GM23338 (cell line): ENCODE results near the gene CNTNAP2. TPM values are rescaled to one million over a fixed set of nuclear protein-coding genes. Genes with fewer than 3 reads are reported as not detected.
"Not testable (repeated sequence)": the region's sequence is repeated elsewhere in the genome, so short reads cannot be mapped to it uniquely, and the experiment has no call there.

Experiments used
- ATAC-seq: fragments of 200-7000 bp; cut with Tn5 transposase; 3 replicates; pipeline ENCODE4 v1.9.1; 2020
- DNase-seq: peaks from one replicate; pipeline ENCODE4 v3.0.0-alpha.2; 2015; ENCODE audit warnings: low spot score
- H2AFZ ChIP-seq: fragments of 200-600 bp; sonication (generic); 2 replicates; pipeline ENCODE4 v1.8.0; 2016; ENCODE audit warnings: antibody characterized with exemption, mild to moderate bottlenecking, moderate library complexity
- H3F3A ChIP-seq: fragments of 200-600 bp; sonication (generic); replicated peaks from 2 replicates; pipeline ENCODE4 v1.8.0; 2017; ENCODE audit warnings: antibody characterized with exemption, mixed run types, low read depth
- H3K27ac ChIP-seq: fragments of 200-600 bp; sonication (generic); 2 replicates; pipeline ENCODE4 v1.6.1; 2016; ENCODE audit warnings: low read depth
- H3K27me3 ChIP-seq: fragments of 200-600 bp; sonication (generic); 2 replicates; pipeline ENCODE4 v1.8.0; 2016; ENCODE audit warnings: mild to moderate bottlenecking, mixed run types, moderate library complexity; ENCODE audit not compliant: insufficient read depth
- H3K36me3 ChIP-seq: fragments of 200-600 bp; sonication (generic); 2 replicates; pipeline ENCODE4 v1.8.0; 2016; ENCODE audit warnings: mild to moderate bottlenecking; ENCODE audit not compliant: insufficient read depth
- H3K4me1 ChIP-seq: fragments of 200-600 bp; sonication (generic); 2 replicates; pipeline ENCODE4 v1.8.0; 2016; ENCODE audit warnings: mild to moderate bottlenecking, moderate library complexity; ENCODE audit not compliant: insufficient read depth
- H3K4me2 ChIP-seq: fragments of 200-600 bp; sonication (generic); 2 replicates; pipeline ENCODE4 v1.7.1; 2017; ENCODE audit warnings: mixed run types
- H3K4me3 ChIP-seq: fragments of 200-600 bp; sonication (generic); 2 replicates; pipeline ENCODE4 v1.6.1; 2016; ENCODE audit warnings: mixed run types
- H3K79me2 ChIP-seq: fragments of 200-600 bp; sonication (generic); replicated peaks from 2 replicates; pipeline ENCODE4 v1.8.0; 2017; ENCODE audit warnings: mild to moderate bottlenecking; ENCODE audit not compliant: insufficient read depth
- H3K9me2 ChIP-seq: fragments of 200-600 bp; sonication (generic); 2 replicates; pipeline ENCODE4 v1.8.0; 2017; ENCODE audit not compliant: insufficient read depth
- H4K20me1 ChIP-seq: fragments of 200-600 bp; sonication (generic); replicated peaks from 2 replicates; pipeline ENCODE4 v1.8.0; 2017; ENCODE audit warnings: mild to moderate bottlenecking; ENCODE audit not compliant: insufficient read depth
- H3K27ac Mint-ChIP-seq: 2 replicates; pipeline ENCODE4 v1.8.0; 2020; ENCODE audit warnings: inconsistent platforms, mild to moderate bottlenecking, moderate library complexity, mixed read lengths
- H3K27me3 Mint-ChIP-seq: 3 replicates; pipeline ENCODE4 v1.8.0; 2022; ENCODE audit warnings: low read depth, mild to moderate bottlenecking, moderate library complexity, mixed read lengths, inconsistent platforms; ENCODE audit not compliant: insufficient read depth, poor library complexity
- H3K36me3 Mint-ChIP-seq: 3 replicates; pipeline ENCODE4 v1.8.0; 2021; ENCODE audit warnings: low read depth, mild to moderate bottlenecking, inconsistent platforms, moderate library complexity, mixed read lengths
- H3K4me1 Mint-ChIP-seq: 3 replicates; pipeline ENCODE4 v1.8.0; 2020; ENCODE audit warnings: mild to moderate bottlenecking, inconsistent platforms, mixed read lengths
- H3K4me3 Mint-ChIP-seq: 3 replicates; pipeline ENCODE4 v1.8.0; 2021; ENCODE audit warnings: moderate library complexity, mild to moderate bottlenecking, inconsistent platforms, mixed read lengths
- H3K9me3 Mint-ChIP-seq: 3 replicates; pipeline ENCODE4 v1.8.0; 2020; ENCODE audit warnings: moderate library complexity, mild to moderate bottlenecking, inconsistent platforms, mixed read lengths
- CREB1 ChIP-seq: fragments of 250-450 bp; sonication (Bioruptor Pico); IDR thresholded peaks from 2 replicates; pipeline ENCODE4 v1.5.0; 2020; ENCODE audit warnings: low read depth, mild to moderate bottlenecking, moderate library complexity
- CTCF ChIP-seq, 2 experiments: fragments of 200-600 bp in 1 of 2; sonication (generic) in 1 of 2; conservative IDR thresholded peaks; 2 replicates each; pipeline versions ENCODE4 v1.5.1 to v1.6.1; 2016 to 2017; ENCODE audit warnings: antibody characterized with exemption in 2 of 2, low read depth in 2 of 2, mild to moderate bottlenecking in 2 of 2, moderate library complexity in 1 of 2
- ETS1 ChIP-seq: IDR thresholded peaks from 2 replicates; pipeline ENCODE4 v1.6.1; 2016; ENCODE audit warnings: antibody characterized with exemption
- EZH2 ChIP-seq: fragments of 200-600 bp; sonication (generic); IDR thresholded peaks from one replicate; pipeline ENCODE4 v1.8.0; 2017; ENCODE audit warnings: antibody characterized with exemption, mild to moderate bottlenecking, low read depth; ENCODE audit not compliant: unreplicated experiment
- EZH2phosphoT487 ChIP-seq: fragments of 200-600 bp; sonication (generic); IDR thresholded peaks from one replicate; pipeline ENCODE4 v1.8.1; 2018; ENCODE audit warnings: antibody characterized with exemption; ENCODE audit not compliant: unreplicated experiment
- JUNB ChIP-seq: IDR thresholded peaks from one replicate; pipeline ENCODE4 v1.6.1; 2016; ENCODE audit warnings: antibody characterized with exemption; ENCODE audit not compliant: unreplicated experiment
- POLR2AphosphoS5 ChIP-seq: IDR thresholded peaks from 2 replicates; pipeline ENCODE4 v1.6.1; 2016; ENCODE audit warnings: antibody characterized with exemption, low read depth
- REST ChIP-seq: IDR thresholded peaks from one replicate; pipeline ENCODE4 v1.6.1; 2018; ENCODE audit warnings: antibody characterized with exemption; ENCODE audit not compliant: unreplicated experiment
- STAT1 ChIP-seq: IDR thresholded peaks from one replicate; pipeline ENCODE4 v1.6.1; 2016; ENCODE audit warnings: antibody characterized with exemption; ENCODE audit not compliant: unreplicated experiment
- ZNF114 ChIP-seq: fragments of 250-450 bp; sonication (Bioruptor Pico); IDR thresholded peaks from 2 replicates; pipeline ENCODE4 v1.5.0; 2020; ENCODE audit warnings: mild to moderate bottlenecking, moderate library complexity
- ZNF331 ChIP-seq: fragments of 250-450 bp; sonication (Bioruptor Pico); IDR thresholded peaks from 2 replicates; pipeline ENCODE4 v1.5.0; 2020; ENCODE audit warnings: low read depth, mild to moderate bottlenecking, moderate library complexity
- polyA plus RNA-seq: library from polyadenylated mRNA; unstranded; fragments of >200 nt; fragmentation: Nextera tagmentation; extraction: Ambion mirVana; gene quantifications from 2 replicates; pipeline ENCODE4 v1.2.1, GENCODE V29; 2016
- total RNA-seq: library from RNA; depleted of rRNA; stranded (reverse); fragments of >200 nt; shearing (Covaris generic); gene quantifications from 2 replicates; pipeline ENCODE4 v1.2.3, GENCODE V29; 2014

The CNTNAP2 gene
- total and polyA plus RNA-seq, 2 experiments from 2014 or later: 38.2 to 61.3 TPM

GRCh38 chr7:146905746-146906145, 789.1 kb downstream of the CNTNAP2 start:
- not testable (repeated sequence) for H3K36me3 Mint-ChIP-seq, DNase-seq, H3K27me3 ChIP-seq, H3K4me1 ChIP-seq, H3K27me3 Mint-ChIP-seq, ATAC-seq, H3F3A ChIP-seq, H3K4me3 ChIP-seq, H4K20me1 ChIP-seq, H3K4me3 Mint-ChIP-seq, H3K27ac ChIP-seq, H3K9me2 ChIP-seq, H3K36me3 ChIP-seq, H3K4me1 Mint-ChIP-seq, H3K4me2 ChIP-seq, H3K27ac Mint-ChIP-seq, H3K79me2 ChIP-seq
- H2AFZ ChIP-seq: 0 out of 2 replicates have a peak overlapping the region, but pooled peaks have one; percentile 47
- H3K9me3 Mint-ChIP-seq: peaks cover 20% of the 10 kb centered on the region

GRCh38 chr7:146922782-146923181, 806.2 kb downstream of the CNTNAP2 start:
- Mint-ChIP-seq H3K27ac (no peak overlapping the region), H3K9me3 (peaks cover 26% of the 10 kb centered on the region), H3K27me3 (no peaks in the 10 kb centered on the region), H3K36me3 (0 out of 3 replicates have a peak, but pooled peaks cover 2% of the 10 kb centered on the region), H3K4me3 (no peak overlapping the region), H3K4me1 (no peaks in the 10 kb centered on the region)
- H3K4me2 ChIP-seq: no peak overlapping the region
- H3K36me3 ChIP-seq: peaks cover 2% of the 10 kb centered on the region; the same call in 1 of the 2 replicates
- ATAC-seq (no peak), DNase-seq (no peak)
- no peak for TF ChIP-seq ETS1
- TF ChIP-seq ZNF114 (CRISPR knock-in tag): no peak
- no peak for TF ChIP-seq POLR2AphosphoS5
- TF ChIP-seq STAT1: no peak
- no peak for TF ChIP-seq CREB1 (CRISPR knock-in tag)
- no peak for TF ChIP-seq EZH2phosphoT487
- no peak for TF ChIP-seq CTCF (conservative IDR thresholded peaks at IDR 0.05; ENCODE audit: low read depth in 2 of 2)
- no peak for TF ChIP-seq ZNF331
- TF ChIP-seq JUNB: no peak
- no peak for TF ChIP-seq REST
- TF ChIP-seq EZH2: no peak
- H3K27ac ChIP-seq: no peak overlapping the region
- no peaks in the 10 kb centered on the region for H3F3A ChIP-seq
- H3K4me1 ChIP-seq: no peaks in the 10 kb centered on the region
- no peaks in the 10 kb centered on the region for H3K9me2 ChIP-seq
- H3K4me3 ChIP-seq: no peak overlapping the region
- H4K20me1 ChIP-seq: no peaks in the 10 kb centered on the region
- no peak overlapping the region for H2AFZ ChIP-seq
- no peaks in the 10 kb centered on the region for H3K79me2 ChIP-seq
- H3K27me3 ChIP-seq: no peaks in the 10 kb centered on the region
